Activated T-helper 1 cell treated with anti-CD3 and anti-CD28 coated beads, Interleukin-12 subunit alpha, Interleukin-12 subunit beta, Interleukin-2, Interleukin-4 antibody, amounts not matched to agents 30 ng/mL and 10 ng/mL and 1 ng/mL, durations not matched to agents 14 hours and 24 hours and 36 hours (primary cell): ENCODE data around the gene TADA3. TPM values are rescaled to one million over a fixed set of nuclear protein-coding genes. Genes with fewer than 3 reads are reported as not detected.

ENCODE experiments used
- DNase-seq: peaks from one replicate; pipeline ENCODE4 v3.0.0; 2021; ENCODE audit warnings: low spot score
- H3K27ac Mint-ChIP-seq: one replicate; pipeline ENCODE4 v1.8.0; 2021; ENCODE audit warnings: mild to moderate bottlenecking, mixed read lengths
- H3K27me3 Mint-ChIP-seq: one replicate; pipeline ENCODE4 v1.8.0; 2022; ENCODE audit warnings: mild to moderate bottlenecking, moderate library complexity, mixed read lengths; ENCODE audit not compliant: insufficient read depth
- H3K36me3 Mint-ChIP-seq: one replicate; pipeline ENCODE4 v1.8.0; 2021; ENCODE audit warnings: low read depth, mixed read lengths
- H3K4me1 Mint-ChIP-seq: one replicate; pipeline ENCODE4 v1.8.0; 2021; ENCODE audit warnings: low read depth, mixed read lengths
- H3K4me3 Mint-ChIP-seq: one replicate; pipeline ENCODE4 v1.8.0; 2021; ENCODE audit warnings: mild to moderate bottlenecking, moderate library complexity, mixed read lengths
- H3K9me3 Mint-ChIP-seq: one replicate; pipeline ENCODE4 v1.8.0; 2021; ENCODE audit warnings: mixed read lengths
- intact Hi-C: fragments of 100-400 bp; cut with micrococcal nuclease; formaldehyde crosslinking; loops from one replicate; pipeline ENCODE4 v1.15.1; 2024
- total RNA-seq: library from RNA; stranded (reverse); gene quantifications from 2 replicates; pipeline ENCODE4 v1.2.3, GENCODE V29; 2022

Gene TADA3
- total RNA-seq, 1 donor from 2014 or later, result 63.4 TPM

DNA sequence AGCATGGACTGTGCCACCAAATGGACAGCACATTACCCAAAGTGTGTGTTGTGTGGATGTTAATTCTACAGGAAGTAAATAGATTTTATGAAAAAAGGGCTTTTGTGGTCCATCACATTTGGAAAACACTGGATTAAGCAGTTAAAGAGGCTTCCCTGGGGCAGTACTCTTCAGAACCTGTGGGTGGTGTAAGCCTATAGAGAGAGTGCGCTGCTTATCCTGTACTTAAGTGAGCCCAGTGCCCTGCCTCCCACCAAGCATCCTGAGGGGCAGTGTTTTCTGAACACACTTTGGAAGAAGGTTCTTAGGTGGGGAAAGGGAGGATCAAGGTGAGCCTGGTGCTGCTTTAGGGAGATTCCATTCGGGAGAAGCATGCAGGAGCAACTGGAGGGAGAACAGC lies 28.7 kb upstream of the TADA3 start:
- intact Hi-C loops, result no loop called here
- Mint-ChIP-seq H3K27ac (no peak overlapping the region), H3K9me3 (no peaks in the 10 kb centered on the region)

DNA sequence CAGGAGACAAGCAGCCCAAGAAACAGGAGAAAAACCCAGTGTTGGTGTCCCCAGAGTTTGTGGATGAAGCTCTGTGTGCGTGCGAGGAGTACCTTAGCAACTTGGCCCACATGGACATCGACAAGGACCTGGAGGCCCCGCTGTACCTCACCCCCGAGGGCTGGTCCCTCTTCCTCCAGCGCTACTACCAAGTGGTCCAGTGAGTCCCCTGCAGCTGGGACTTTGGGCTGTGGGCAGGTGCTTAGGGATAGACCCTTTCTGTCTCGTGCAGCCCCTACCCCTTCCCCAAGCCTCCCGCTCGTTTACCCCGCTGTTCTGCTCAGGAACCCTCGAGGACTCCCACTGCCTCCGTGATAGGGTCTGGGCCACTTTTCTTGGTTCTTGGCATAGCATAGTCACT lies 28.3 kb upstream of the TADA3 start:
- no peak overlapping the region for H3K4me3 Mint-ChIP-seq
- H3K9me3 Mint-ChIP-seq, result no peaks in the 10 kb centered on the region
- intact Hi-C loops, result no loop called here
- no peak for DNase-seq
- peaks cover 17% of the 10 kb centered on the region for H3K36me3 Mint-ChIP-seq
- no peaks in the 10 kb centered on the region for H3K27me3 Mint-ChIP-seq
- H3K4me1 Mint-ChIP-seq, result peaks cover 7% of the 10 kb centered on the region
- H3K27ac Mint-ChIP-seq, result no peak overlapping the region

More for the DNA sequence above, 28.7 kb upstream of the TADA3 start:
- Mint-ChIP-seq H3K36me3 (peaks cover 16% of the 10 kb centered on the region), H3K4me3 (no peak overlapping the region), H3K27me3 (no peaks in the 10 kb centered on the region), H3K4me1 (peaks cover 7% of the 10 kb centered on the region)
- no peak for DNase-seq

DNA sequence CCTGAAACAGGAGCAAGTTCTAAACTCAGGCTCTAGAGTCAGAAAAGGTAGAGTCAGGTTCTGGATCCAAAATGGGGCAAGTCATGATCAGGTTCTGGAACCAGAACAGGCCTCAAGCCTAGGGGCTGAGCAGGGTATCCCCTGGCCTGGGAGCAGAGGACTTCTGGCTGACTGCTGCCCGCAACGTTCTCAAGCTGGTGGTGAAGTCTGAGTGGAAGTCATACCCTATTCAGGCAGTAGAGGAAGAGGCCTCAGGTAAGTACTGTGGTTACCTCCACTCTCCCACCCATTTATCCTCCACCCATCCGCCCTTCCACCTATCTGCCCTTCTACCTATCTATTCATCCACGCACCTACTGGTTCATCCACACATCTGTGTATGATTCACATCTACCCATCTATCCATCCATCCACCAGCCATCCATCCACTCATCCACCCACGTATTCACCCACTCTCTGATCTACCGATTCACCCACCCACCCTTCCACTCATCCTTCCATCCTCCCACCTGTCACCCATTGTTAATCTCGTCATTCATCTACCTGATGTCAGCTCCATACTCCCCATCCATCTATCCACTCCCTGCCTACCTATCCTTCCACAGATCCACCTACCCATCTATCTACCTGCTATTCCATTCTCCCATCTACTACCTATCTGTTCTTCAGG lies 26.5 kb upstream of the TADA3 start:
- no peaks in the 10 kb centered on the region for H3K9me3 Mint-ChIP-seq
- intact Hi-C loops, result no loop called here
- H3K27ac Mint-ChIP-seq, result peak overlapping the region; percentile 19
- no peak overlapping the region for H3K4me3 Mint-ChIP-seq
- H3K36me3 Mint-ChIP-seq, result peaks cover 17% of the 10 kb centered on the region
- H3K27me3 Mint-ChIP-seq, result no peaks in the 10 kb centered on the region
- DNase-seq, result no peak
- peaks cover 7% of the 10 kb centered on the region for H3K4me1 Mint-ChIP-seq

DNA sequence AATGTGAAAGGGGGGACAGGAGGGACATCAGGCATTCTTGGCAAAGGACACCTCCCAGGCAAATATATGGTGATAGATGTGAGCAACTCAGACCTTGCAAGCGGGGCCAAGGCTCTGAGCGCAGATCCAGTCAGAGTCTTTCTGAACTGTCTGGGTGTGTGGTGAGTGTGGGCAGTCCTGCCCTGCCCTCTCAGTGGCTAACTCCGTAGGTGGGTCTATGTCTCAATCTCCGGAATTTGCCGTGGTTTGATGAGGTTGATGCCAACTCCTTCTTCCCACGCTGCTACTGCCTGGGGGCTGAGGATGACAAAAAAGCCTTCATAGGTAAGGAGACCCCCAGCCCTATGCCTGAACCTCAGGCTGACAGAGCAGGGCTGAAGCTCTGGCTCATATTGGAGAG lies 25.2 kb upstream of the TADA3 start:
- Mint-ChIP-seq H3K4me3 (no peak overlapping the region), H3K9me3 (no peaks in the 10 kb centered on the region), H3K4me1 (peaks cover 7% of the 10 kb centered on the region), H3K36me3 (peaks cover 17% of the 10 kb centered on the region), H3K27ac (no peak overlapping the region), H3K27me3 (no peaks in the 10 kb centered on the region)
- DNase-seq, result no peak
- intact Hi-C loops, result no loop called here

DNA sequence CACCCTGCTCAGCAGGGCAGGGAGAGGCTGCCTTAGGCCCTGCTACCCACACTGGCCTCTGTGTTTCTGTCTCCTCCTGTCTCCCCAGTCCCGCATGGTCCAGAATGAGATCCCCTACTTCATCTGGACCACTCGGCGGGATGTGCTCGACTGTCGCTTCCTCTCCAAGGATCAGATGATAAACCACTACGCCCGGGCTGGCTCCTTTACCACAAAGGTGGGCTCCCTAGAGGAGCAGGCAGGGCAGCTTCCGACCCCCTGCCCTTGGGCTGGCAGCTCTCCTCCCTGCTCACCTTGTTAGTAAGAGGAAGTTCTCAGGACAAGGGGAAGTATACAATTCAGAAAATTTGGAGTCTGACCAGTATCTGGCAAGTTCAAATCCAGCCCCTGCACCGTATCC lies 23.7 kb upstream of the TADA3 start:
- intact Hi-C loops, result no loop called here
- H3K4me1 Mint-ChIP-seq, result peaks cover 14% of the 10 kb centered on the region
- no peaks in the 10 kb centered on the region for H3K9me3 Mint-ChIP-seq
- H3K27ac Mint-ChIP-seq, result no peak overlapping the region
- H3K27me3 Mint-ChIP-seq, result no peaks in the 10 kb centered on the region
- H3K4me3 Mint-ChIP-seq, result no peak overlapping the region
- no peak for DNase-seq
- H3K36me3 Mint-ChIP-seq, result peaks cover 20% of the 10 kb centered on the region

DNA sequence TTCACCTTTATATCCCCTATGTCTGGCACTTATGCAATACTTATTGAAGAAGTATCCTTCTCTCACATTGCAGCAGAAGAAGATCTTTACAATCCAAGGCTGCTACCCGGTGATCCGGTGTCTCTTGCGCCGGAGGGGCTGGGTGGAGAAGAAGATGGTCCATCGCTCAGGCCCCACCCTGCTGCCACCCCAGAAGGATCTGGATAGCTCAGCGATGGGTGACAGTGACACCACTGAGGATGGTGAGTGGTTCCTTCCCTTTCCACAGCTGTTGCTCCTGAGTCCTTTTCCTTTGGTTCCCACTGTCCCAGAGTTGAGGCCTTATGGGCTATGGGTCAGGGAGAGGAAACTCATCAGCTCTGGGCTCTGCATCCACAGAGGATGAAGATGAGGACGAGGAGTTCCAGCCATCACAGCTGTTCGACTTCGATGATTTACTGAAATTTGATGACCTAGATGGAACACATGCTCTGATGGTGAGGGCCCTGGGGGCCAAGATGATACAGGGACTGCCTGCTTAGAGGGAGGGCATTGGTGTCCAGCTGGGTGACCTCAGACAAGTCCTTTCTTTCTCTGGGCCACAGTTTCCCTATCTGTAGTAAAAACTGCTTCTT lies 20.7 kb upstream of the TADA3 start:
- H3K27me3 Mint-ChIP-seq, result no peaks in the 10 kb centered on the region
- no peak overlapping the region for H3K4me3 Mint-ChIP-seq
- no peak for DNase-seq
- intact Hi-C loops, result no loop called here
- peaks cover 29% of the 10 kb centered on the region for H3K4me1 Mint-ChIP-seq
- H3K36me3 Mint-ChIP-seq, result peaks cover 26% of the 10 kb centered on the region
- no peak overlapping the region for H3K27ac Mint-ChIP-seq
- H3K9me3 Mint-ChIP-seq, result no peaks in the 10 kb centered on the region

DNA sequence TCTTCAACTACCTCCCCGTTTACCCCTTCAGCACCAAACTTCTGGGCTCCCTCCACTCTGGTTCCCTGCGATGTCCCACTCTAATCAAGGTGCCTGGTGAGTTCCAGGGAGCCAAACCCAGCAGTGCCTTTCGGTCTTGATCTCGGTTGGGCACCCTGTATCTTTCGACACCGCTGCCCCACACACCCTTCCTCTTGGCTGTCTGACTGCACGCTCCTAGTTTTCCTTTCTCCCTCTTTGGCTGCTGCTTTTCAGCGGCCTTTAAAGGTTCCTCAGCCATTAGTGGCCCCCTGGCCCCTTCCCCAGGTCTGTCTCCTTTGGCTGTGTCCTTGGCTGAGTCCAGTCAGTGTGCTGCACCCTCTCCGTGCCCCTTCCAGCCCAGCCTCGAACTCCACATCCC lies 18.6 kb upstream of the TADA3 start:
- H3K4me3 Mint-ChIP-seq, result peak overlapping the region; percentile 67
- peaks cover 30% of the 10 kb centered on the region for H3K36me3 Mint-ChIP-seq

DNA sequence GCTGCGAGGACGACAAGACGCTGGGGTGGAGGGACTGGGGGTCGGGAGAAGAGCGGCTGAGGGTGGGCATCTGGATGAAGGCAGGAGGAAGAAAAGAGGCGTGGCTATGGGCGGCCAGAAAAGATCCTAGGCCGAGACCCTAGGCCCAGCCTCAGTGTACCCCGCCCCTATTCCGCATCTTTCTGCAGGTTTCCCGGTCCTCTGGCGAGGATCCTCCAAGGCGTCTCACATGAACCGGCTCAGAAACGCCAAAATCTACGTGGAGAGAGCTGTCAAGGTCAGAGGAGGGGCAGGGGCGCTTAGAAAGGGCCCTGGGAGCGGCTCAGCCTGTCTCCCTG lies 18.1 kb upstream of the TADA3 start:
- intact Hi-C loops, result no loop called here
- peak overlapping the region; percentile 67 for H3K4me3 Mint-ChIP-seq

More for the DNA sequence above, 18.6 kb upstream of the TADA3 start:
- H3K27me3 Mint-ChIP-seq, result no peaks in the 10 kb centered on the region
- peak overlapping the region; percentile 68 for H3K27ac Mint-ChIP-seq
- peaks cover 40% of the 10 kb centered on the region for H3K4me1 Mint-ChIP-seq
- no peaks in the 10 kb centered on the region for H3K9me3 Mint-ChIP-seq
- no peak for DNase-seq
- intact Hi-C loops, result no loop called here

DNA sequence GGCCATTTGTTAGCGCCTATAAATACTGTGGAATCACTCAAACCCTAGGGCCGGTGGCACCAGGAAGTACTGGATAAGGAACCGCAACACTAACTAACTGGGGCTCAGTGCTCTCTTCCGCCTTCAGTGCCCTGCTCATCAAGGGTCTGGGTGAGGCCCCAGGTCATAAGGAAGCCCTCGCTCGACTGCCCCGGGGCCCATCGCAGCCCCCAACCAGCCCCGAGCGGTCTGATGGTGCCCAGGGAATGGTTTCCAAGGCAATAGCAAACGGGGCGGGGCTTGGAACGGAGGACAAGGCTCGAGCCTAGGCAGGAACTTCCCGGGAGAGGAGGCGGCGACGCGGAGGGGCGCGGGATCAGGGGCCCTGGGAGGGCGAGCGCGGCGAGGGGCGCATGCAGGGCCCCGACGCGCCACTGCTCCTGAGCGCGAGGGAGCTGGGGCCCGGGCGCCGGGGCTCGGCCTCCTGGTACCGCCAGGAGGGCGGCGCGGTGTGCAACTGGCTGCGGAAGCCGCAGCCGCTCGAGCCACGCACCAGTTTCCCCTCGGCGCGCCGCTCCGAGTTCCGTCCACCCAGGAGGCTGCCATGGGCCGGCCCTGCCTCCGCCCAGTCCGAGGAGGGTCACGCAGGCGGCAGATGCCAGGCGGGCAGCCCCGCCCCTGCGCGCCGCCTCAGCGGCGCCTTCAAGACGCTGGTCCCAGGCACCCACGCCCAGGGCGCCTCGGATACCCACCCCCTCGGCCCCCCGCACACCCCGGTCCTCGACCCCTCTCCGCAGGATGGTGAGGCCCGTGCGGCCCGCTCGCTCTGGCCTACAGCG lies 17.6 kb upstream of the TADA3 start, which contains the start of gene TTLL3:
TSS of gene TTLL3 (plus strand) at position 648 of the 818 bp plus-strand sequence. CDS start 400 bp downstream, outside the sequence.
- Mint-ChIP-seq H3K27me3 (no peaks in the 10 kb centered on the region), H3K36me3 (peaks cover 34% of the 10 kb centered on the region), H3K9me3 (no peaks in the 10 kb centered on the region), H3K4me3 (peak within 1 kb of the TSS; percentile 86), H3K27ac (peak within 1 kb of the TSS; percentile 93), H3K4me1 (peaks cover 41% of the 10 kb centered on the region)
- peak; percentile 22 for DNase-seq
- intact Hi-C loops, result loop anchor here (2.0 kb wide), 1 partner anchor 33 kb away; no protein-coding TSS in a partner anchor

More for the DNA sequence above, 18.1 kb upstream of the TADA3 start:
- no peaks in the 10 kb centered on the region for H3K27me3 Mint-ChIP-seq
- H3K27ac Mint-ChIP-seq, result peak overlapping the region; percentile 68
- peaks cover 30% of the 10 kb centered on the region for H3K36me3 Mint-ChIP-seq
- no peak for DNase-seq
- H3K9me3 Mint-ChIP-seq, result no peaks in the 10 kb centered on the region
- H3K4me1 Mint-ChIP-seq, result peaks cover 40% of the 10 kb centered on the region

DNA sequence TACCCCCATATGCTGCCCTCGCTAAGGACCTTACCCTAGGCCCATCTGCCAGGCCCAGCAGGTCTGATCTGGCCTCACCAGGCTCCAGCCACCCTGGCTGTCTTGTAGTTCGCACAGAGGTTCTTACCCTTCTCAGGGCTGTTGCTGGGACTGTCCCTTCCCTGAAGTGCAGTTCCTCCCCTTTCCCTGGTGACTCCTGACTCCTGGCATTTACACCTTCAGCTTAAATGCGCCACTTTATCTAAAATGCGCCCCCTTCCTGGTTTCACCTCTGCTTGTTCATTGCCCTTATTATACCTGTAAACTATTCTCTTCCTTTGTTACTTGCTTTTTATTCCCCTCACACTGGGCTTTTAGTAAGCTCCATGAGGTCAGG lies 17.0 kb upstream of the TADA3 start:
- no peak for DNase-seq
- peaks cover 47% of the 10 kb centered on the region for H3K4me1 Mint-ChIP-seq

DNA sequence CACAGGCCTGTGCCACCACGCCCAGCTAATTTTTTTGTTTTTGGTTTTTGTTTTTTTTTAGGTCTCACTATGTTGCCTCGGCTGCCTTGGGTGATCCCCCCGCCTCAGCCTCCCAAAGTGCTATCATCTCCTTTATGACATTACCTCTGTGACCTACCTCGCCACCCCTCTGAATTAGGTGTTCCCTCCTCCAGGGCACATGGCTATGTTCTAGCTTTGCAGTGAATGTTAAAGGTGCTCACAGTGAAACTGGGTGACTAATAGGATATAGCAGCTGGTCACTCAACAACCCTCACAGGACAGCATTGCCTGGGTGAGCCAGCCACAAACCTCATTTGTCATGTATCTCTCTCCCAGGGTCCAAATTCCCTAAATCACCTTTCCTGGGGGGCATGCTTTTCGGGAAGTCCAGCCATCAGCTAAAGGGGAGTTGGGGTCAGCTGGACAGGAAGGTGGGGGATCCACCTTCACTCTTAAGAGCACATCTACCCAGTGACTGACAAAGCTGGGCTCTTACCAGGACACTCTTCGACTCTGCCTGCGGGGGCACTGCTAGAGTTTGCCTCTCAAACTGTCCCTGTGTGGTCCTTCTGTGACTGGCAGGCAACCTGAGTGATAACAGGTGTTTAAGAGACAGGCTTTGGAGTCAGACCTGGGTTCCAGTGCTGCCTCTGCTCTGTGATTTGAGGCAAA lies 16.2 kb upstream of the TADA3 start:
- Mint-ChIP-seq H3K4me1 (peaks cover 52% of the 10 kb centered on the region), H3K27me3 (no peaks in the 10 kb centered on the region), H3K4me3 (peak overlapping the region; percentile 86), H3K36me3 (peaks cover 47% of the 10 kb centered on the region), H3K9me3 (no peaks in the 10 kb centered on the region), H3K27ac (peak overlapping the region; percentile 93)
- intact Hi-C loops, result loop anchor here (1.0 to 2.0 kb wide), 3 partner anchors 16 to 81 kb away; partner anchors contain the start of gene TADA3
- DNase-seq, result peak; percentile 17

More for the DNA sequence above, 17.0 kb upstream of the TADA3 start:
- intact Hi-C loops, result loop anchor here (2.0 kb wide), 1 partner anchor 34 kb away; no protein-coding TSS in a partner anchor
- Mint-ChIP-seq H3K27ac (peak overlapping the region; percentile 93), H3K27me3 (no peaks in the 10 kb centered on the region), H3K4me3 (peak overlapping the region; percentile 86), H3K9me3 (no peaks in the 10 kb centered on the region), H3K36me3 (peaks cover 40% of the 10 kb centered on the region)

DNA sequence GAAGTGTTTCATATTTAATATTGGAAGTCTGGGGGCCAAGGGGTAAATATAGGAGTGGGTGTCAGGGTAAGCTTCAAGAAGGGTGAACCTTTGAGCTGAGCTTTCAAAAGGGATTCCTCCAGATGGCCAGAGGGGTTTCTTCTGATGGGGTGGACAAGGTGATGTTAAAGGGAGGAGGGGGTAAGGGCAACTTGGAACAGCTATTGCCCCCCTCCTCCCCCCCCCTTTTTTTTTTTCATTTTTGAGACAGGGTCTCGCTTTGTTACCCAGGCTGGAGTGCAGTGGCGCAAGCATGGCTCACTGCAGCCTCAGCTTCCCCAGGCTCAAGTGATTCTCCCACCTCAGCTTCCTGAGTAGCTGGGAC lies 15.7 kb upstream of the TADA3 start:
- Mint-ChIP-seq H3K4me1 (peaks cover 56% of the 10 kb centered on the region), H3K27ac (peak overlapping the region; percentile 93), H3K27me3 (no peaks in the 10 kb centered on the region), H3K4me3 (peak overlapping the region; percentile 2), H3K9me3 (no peaks in the 10 kb centered on the region), H3K36me3 (peaks cover 53% of the 10 kb centered on the region)
- intact Hi-C loops, result loop anchor here (1.0 to 2.0 kb wide), 3 partner anchors 16 to 81 kb away; partner anchors contain the start of gene TADA3
- no peak for DNase-seq
